NCI-H510A (cell line): ENCODE data around the gene PRSS38.

ENCODE experiments used
- DNase-seq: peaks from one replicate; lab custom pipeline; 2025; lab: John Stamatoyannopoulos, UW

Gene PRSS38

GRCh38 chr1:227793079-227793947, 22.2 kb upstream of the PRSS38 start:
- no peak for DNase-seq

- no peak for DNase-seq
Measured at GRCh38 chr1:227793948-227794816, 21.3 kb upstream of the PRSS38 start.

- no peak for DNase-seq
Measured at GRCh38 chr1:227794817-227795192, 20.7 kb upstream of the PRSS38 start.

- DNase-seq: no peak
Measured at GRCh38 chr1:227795732-227796131, 19.7 kb upstream of the PRSS38 start.

GRCh38 chr1:227796359-227796915, 19.0 kb upstream of the PRSS38 start:
- no peak for DNase-seq

- no peak for DNase-seq
Measured at GRCh38 chr1:227797144-227797543, 18.3 kb upstream of the PRSS38 start.

GRCh38 chr1:227797625-227798024, 17.9 kb upstream of the PRSS38 start:
- DNase-seq: no peak

- no peak for DNase-seq
Measured at GRCh38 chr1:227798078-227798802, 17.2 kb upstream of the PRSS38 start.

GRCh38 chr1:227799756-227800155, 15.7 kb upstream of the PRSS38 start:
- DNase-seq: no peak

GRCh38 chr1:227803933-227804332, 11.5 kb upstream of the PRSS38 start:
- DNase-seq: no peak

- no peak for DNase-seq
Measured at GRCh38 chr1:227805606-227806197, 9.8 kb upstream of the PRSS38 start.

- no peak for DNase-seq
Measured at GRCh38 chr1:227808566-227808965, 6.9 kb upstream of the PRSS38 start.

GRCh38 chr1:227809026-227809425, 6.4 kb upstream of the PRSS38 start:
- DNase-seq: no peak

GRCh38 chr1:227813962-227814361, 1.5 kb upstream of the PRSS38 start:
- DNase-seq: no peak

- DNase-seq: no peak
Measured at GRCh38 chr1:227816750-227817446, 1.4 kb downstream of the PRSS38 start.

- no peak for DNase-seq
Measured at GRCh38 chr1:227823537-227823936, 8.1 kb downstream of the PRSS38 start.

GRCh38 chr1:227824204-227824603, 8.7 kb downstream of the PRSS38 start:
- no peak for DNase-seq

- DNase-seq: no peak
Measured at GRCh38 chr1:227828786-227829185, 13.3 kb downstream of the PRSS38 start.

- DNase-seq: no peak
Measured at GRCh38 chr1:227838181-227838580, 22.7 kb downstream of the PRSS38 start.

- DNase-seq: no peak
Measured at GRCh38 chr1:227841096-227841495, 25.6 kb downstream of the PRSS38 start.
